GM19240 (cell line): ENCODE data around the gene TBC1D22B.
"Not testable (repeated sequence)": the region's sequence is repeated elsewhere in the genome, so short reads cannot be mapped to it uniquely, and the experiment has no call there.

ENCODE experiments used
- DNase-seq: peaks from one replicate; pipeline ENCODE4 v3.0.0; 2011; ENCODE audit warnings: low spot score; ENCODE audit not compliant: insufficient read length

Gene TBC1D22B

DNA sequence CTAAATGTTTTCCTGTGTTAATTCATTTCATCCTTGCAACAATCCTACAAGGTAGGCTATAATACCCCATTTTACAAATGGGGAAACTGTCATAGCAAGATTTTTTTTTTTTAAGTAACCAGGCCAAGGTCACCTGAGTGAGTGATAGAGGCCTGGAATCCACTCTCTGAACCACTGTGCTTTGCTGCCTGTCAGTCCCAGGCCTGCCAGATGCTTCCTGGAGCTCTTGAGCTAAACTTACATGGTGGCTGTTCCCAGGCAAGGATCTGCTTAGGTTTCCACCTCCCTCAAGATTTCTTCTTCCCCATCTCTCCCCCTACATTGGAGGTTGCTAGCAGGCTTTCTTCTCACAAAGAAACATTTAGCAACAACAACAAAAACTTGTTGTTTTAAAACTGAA lies 63.5 kb downstream of the TBC1D22B start:
- DNase-seq, result no peak

DNA sequence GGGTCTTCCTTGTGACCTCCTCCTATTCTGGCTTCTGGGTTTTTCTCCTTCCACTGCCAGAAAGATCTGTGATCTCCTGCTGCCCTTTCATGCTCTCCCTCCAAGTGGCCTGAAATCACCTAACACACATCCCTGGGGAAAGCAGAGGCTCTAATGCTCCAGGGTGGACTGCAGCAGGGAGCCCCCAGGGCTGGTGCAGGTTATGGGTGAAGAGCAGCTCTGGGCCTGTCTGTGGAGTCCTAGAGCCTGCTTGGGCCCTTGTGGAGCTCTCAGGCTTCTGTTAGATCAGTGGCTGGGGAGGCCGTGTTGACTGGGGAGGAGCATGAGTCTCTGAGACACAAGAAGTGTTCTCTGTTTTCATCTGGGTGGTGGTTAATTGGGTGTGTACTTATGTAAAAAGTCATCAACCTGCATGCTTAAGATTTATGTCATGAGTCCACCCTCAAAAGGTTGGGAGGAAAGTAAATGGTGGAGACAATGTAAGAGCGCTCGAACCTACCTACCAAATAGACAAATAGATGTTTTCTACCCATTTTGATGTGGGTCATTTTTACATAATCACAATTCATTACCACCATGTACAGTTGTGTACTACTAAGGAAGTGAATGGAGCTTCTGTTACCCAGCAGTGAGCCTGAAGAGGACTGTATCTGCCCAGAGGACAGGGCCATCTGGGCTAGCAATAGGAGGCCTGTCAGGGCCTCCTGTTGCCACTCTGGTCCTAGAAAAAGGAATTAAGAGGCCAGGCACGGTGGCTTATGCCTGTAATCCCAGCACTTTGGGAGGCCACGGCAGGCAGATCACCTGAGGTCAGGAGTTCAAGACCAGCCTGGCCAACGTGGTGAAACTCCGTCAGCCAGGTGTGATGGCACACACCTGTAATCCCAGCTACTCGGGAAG lies 64.2 kb downstream of the TBC1D22B start:
- no peak for DNase-seq

DNA sequence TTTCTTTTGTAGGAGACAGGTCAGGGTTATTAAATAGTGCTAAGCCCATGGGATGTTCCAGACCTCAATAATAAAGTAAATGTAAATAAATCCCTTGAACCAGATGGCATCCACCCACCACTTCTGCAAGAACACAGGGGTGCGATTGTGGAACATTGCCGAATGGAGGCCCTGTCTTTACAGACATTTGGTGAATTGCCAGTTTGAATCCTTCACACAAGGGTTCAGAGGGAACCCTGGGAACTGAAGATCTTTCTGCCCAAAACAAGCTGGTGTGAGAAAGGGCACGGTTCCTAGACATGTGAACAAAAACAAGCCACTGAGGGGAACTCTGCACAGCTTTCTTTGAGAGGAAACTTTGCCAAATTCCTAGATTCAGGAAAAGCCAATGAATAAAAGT lies 66.0 kb downstream of the TBC1D22B start:
- DNase-seq, result no peak

DNA sequence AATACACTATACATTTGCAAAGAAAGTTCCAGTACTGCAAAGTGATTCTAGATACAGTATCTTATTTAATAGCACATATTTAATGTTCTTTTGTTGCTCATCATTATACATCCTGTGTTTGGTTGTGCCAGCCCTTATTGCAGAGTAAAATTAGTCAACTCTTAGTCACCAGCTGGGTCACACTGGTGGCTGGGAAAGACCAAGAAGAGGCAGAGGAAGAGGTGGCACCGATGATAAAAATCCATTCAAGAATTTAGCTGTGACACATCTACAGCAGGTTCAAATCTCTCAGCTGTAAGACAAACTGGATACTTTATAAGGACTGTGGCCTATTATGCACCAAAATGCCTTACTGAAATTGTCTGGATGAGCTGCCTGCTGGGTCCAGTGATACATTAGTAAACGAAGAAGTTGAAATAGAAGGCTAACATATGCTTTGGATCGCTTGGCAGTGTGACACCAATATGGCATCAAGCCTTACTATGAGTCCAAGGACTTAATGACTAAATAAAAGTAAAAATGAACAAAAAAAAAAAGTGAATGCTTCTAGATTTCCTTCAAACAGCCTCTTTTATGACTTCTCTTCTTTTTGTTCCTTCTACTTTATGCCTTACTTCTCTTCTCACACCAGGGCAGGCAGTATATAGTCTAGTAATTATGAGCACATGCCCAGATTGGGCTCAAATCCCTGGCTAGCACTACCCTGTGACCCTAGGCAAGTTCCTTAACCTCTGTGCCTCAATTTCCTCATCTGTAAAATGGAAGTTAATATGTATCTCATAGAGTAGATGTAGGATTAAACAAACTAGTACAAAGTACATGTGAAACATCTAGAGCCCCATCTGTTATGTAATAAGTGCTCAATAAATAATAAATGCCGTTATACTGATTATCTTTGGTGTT lies 66.8 kb downstream of the TBC1D22B start:
- DNase-seq, result no peak

DNA sequence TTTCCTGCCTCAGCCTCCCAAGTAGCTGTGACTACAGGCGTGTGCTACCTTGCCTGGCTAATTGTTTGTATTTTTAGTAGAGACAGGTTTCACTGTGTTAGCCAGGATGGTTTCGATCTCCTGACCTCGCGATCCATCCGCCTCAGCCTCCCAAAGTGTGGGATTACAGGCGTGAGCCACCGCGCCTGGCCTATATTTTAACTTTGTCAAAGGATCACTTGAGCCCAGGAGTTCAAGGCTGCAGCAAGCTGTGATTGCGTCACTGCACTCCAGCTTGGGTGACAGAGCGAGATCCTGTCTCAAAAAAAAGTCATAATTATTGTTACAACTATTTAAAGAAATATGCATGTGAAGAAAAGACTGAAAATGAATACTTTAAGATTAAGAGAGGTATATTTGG lies 72.8 kb downstream of the TBC1D22B start:
- DNase-seq, result not testable (repeated sequence)

DNA sequence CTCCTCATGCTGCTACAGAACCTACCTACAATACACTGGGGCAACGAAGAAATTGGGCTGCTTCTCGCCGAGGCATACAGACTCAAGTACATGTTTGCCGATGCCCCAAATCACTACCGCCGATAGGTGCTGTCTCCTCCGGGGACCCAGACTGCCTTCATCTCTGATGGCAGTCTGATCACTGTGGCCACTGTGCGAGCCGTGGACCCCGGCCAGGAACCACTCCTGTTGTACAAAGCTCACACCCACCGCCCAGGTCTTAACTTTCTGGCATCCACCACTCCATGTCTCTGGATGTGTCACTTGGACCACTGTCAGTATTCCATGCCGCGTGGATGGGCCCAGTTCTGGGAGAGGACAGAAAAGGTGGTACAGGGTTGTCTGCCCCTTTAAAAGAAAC lies 73.5 kb downstream of the TBC1D22B start:
- DNase-seq, result no peak

DNA sequence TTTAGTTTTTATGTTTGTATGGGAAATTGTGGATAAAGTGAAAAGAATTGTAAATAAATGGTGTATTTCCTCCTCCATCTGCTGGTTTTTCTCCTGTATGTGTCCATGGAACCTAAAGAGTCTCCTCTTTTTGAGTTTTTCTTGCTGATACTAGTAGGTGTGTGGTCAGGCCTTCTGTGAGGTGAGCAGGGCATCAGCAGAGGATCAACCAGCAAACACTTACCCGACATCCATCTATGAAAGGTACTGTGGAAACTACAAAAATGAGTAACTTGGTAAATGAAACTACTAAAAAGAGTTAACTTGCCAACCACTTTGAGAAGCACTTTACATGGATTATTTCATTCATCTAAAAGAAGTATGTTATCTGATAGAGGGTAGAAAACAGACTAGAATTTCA lies 75.3 kb downstream of the TBC1D22B start:
- no peak for DNase-seq

DNA sequence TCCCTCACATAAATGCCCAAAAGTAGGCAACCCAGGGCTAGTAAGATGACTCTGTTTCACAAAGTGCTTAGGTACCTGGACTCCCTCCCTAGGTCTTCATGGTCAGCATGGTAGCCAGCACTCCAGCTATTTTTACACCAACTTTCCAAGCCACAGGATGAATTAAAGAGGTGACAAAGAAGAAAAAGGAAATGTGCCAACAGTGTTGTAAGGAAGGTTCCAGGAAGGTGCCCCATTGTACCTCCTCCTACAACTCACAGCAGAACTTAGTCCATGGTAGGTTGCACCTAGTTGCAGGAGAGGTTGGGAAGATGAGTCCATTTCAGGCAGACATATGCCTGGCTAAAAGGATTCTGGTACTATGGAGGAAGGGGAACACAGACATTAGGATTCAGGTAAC lies 76.5 kb downstream of the TBC1D22B start:
- no peak for DNase-seq

DNA sequence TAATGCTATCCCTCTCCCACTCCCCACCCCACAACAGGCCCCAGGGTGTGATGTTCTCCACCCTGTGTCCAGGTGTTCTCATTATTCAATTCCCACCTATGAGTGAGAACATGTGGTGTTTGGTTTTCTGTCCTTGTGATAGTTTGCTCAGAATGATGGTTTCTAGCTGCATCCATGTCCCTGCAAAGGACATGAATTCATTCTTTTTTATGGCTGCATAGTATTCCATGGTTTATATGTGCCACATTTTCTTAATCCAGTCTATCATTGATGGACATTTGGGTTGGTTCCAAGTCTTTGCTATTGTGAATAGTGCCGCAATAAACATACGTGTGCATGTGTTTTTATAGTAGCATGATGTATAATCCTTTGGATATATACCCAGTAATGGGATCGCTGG lies 80.7 kb downstream of the TBC1D22B start:
- not testable (repeated sequence) for DNase-seq

DNA sequence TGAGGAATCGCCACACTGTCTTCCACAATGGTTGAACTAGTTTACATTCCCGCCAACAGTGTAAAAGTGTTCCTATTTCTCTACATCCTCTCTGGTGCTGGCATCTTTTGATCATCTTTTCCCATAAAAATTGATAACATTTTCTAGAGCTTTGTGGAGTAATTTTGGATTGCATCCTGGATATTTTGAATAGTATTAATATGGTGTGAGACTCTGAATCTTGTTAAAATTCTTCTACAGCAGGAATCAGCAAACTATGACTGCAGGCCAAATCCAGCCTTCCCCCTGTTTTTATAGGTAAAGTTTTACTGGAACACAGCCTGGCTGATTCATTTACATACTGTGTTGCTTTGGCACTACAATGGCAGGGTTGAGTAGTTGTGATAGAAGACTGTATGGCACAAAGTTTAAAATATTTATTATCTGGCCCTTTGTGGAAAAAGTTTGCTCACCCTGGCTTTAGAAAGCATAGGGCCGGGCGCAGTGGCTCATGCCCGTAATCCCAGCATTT lies 81.2 kb downstream of the TBC1D22B start:
- no peak for DNase-seq

DNA sequence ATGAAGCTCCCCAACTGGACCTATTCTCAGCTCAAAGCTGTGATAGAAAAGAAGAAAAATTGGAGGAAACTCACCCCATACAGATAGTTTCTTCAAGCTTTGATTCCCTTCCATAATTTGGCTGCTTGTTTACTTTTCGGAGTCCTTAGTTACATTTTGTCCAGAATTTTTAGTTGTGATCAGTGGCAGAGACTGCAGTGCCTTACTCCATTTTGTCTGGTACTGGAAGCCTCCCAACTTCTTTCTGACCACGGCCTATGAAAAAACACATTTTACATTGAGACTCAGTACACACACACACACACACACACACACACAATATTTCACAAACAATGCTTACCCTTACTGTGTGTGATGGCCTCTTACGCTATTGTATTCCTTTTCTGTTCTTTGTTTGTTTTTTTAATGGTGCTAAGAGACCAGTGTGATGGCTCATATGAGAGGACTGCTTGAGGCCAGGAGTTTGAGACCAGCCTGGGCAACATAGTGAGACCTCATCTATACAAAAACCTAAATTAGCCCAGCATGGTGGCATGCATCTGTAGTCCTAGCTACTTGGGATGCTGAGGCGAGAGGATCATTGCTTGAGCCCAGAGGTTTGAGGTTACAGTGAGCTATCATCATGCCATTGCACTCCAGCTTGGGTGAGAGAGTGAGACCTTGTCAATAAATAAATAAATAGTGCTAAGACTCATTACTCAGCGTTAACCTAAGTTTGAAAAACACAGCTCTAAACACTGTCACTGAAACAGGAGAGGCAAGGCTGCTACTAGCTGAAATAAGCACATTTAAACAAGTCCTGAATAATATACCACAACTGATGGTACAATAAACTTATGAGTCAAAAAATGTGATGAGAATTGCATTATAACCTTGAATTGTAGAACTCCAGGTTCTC lies 82.4 kb downstream of the TBC1D22B start:
- DNase-seq, result no peak

DNA sequence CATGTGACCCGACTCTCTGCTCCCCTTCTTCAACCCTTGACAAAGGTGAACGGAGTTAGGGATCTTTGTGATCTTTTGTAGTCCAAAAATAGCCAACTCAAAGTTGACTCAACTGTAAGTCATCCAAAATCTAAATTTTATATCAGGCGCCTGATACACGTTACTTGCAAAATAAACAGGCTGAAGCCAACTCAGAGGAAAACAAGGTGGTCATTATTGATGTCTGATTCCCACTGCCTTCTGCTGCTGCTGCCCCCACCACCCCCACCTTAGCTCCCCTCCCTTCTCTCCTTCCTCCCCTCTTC lies 83.0 kb downstream of the TBC1D22B start:
- DNase-seq, result no peak

DNA sequence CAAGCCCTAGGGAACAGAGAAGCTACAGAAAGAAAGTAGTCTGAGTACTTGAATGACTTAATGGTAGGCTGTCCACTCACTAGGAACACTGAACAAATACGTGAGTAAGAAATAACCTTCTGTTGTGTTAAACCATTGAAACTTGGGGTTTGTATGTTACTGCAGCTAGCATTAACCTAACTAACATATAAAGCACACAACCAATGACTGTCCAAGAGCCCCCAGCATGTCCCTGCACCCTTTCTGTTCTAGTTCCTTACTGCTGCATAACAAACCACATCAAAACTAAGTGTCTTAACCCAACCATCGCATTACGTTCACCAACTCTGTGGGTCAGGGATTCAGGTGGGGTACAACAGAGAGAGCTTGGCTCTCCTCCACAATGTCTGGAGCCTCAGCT lies 85.7 kb downstream of the TBC1D22B start:
- no peak for DNase-seq

DNA sequence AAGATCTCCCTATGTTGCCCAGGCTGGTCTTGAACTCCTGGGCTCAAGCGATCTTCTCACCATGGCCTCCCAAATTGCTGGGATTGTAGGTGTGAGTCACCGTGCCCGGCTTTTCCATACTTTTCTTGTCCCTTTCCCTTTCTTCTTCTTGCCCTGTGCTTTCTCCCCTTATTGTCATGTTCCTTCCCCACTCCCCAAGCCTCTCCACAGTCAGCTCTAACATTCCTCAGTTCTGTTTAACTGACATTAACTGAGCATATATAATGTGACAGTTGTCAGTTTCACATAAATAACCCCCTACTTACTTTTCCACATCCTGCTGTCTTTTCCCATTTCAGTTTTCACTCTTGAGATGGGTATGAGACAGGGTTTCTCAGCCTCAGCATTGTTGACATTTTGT lies 86.7 kb downstream of the TBC1D22B start:
- no peak for DNase-seq

DNA sequence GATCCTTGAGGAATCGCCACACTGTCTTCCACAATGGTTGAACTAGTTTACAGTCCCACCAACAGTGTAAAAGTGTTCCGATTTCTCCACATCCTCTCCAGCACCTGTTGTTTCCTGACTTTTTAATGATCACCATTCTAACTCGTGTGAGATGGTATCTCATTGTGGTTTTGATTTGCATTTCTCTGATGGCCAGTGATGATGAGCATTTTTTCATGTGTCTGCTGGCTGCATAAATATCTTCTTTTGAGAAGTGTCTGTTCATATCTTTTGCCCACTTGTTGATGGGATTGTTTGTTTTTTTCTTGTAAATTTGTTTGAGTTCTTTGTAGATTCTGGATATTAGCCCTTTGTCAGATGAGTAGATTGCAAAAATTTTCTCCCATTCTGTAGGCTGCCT lies 88.2 kb downstream of the TBC1D22B start:
- DNase-seq, result not testable (repeated sequence)

DNA sequence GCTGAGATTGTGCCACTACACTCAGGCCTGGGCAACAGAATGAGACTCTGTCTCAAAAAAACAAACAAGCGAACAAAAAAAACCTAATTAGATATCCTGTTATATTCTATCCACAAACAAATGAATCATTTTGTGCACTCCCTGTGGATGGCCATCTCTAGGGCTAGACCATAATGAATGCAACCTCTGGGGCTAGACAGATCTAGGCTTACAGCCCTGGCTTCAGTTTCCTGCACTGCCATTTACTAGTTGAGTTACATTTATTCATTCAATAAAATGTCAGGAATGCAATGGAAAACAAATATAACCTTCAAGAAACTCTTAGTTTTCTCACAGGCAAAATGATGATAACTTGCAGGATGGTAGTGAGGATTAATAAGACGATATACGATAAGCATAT lies 89.6 kb downstream of the TBC1D22B start:
- DNase-seq, result no peak

DNA sequence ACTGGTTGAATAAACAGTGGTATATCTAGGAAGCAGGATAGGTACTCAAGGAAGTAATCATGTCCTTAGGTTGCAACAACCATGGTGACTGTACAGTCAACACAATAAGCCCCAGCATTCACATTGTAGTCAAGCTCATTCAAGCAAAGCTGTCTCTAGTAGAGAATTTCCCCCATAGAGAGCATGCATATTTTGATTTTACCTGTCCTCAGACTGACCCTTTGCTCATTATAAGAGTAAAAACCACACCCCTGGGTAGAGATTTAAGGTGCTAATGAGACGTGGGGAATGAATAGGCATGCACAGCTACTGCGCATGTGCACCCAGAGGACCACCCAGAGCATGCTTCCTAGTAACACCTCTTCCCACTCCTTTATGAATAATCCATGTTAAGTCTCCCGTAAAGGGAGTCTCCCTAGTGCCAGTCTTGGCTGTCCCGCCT lies 90.1 kb downstream of the TBC1D22B start:
- no peak for DNase-seq

DNA sequence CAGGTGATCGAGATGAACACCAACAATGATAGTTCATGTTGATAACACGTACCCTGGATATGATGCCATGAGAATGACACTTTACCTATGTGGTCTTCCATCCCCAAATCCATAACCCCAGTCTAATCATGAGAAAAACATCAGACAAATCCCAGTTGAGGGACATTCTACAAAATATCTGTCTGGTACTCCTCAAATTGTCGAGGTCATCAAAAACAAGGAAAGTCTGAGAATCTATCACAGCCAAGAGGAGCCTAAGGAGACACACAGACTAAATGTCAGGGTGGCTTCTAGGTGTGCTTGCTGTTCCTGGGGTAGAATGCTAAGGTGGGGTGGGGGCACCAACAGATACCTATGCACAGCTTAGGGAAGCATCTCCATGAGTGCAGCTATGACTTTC lies 93.5 kb downstream of the TBC1D22B start:
- DNase-seq, result no peak

DNA sequence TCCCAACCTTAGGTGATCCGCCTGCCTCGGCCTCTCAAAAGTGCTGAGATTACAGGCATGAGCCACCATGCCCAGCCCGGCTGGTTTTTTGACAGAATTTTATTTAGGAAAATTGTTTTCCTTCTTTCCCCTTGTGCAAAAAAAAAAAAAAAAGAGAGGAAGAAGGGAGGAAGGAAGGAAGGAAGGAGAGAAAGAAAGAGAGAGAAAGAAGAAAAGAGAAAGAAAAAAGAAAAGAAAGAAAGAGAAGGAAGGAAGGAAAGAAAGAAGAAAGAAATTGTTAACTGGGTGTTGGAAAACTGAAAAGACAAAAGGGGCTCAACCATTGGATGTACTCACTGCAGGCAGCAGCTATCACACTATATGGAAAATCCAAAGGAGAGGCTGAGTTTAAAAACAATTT lies 94.8 kb downstream of the TBC1D22B start:
- DNase-seq, result no peak

DNA sequence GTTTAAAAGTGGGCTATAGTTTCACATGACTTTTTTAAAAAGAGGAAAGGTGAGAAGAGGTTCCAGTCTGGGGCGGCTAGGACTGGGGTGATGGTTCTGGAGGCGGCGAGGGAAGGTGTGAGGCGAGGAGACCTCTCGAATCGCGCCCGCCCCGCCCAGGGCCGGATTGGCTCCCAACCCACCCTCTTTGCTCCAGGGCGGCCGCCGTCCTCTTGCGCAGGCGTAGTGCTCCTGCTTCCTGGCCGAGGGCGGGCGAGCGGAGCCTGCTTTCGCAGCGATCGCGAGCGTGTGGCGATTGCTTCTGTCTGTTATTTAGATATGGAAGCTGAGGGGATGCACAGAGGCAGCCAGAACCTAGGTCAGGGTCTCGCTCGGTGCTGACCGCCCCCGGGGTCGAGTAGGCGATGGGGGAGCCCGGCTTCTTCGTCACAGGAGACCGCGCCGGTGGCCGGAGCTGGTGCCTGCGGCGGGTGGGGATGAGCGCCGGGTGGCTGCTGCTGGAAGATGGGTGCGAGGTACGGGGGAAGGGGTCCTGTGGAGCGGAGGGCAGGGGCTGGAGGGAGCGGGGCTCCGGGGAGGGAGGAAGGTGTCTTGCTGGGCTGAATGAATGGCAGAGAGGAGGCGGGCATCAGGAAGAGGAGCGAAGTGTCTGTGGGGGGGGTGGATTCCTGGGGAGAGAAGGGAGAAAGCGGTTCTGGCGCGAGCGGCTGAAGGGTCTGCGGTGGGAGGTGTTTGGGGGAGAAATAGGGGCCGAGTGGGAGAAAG lies 96.4 kb downstream of the TBC1D22B start, which contains the start of gene RNF8:
RNF8 (plus strand) TSS at position 223 of the 765 bp plus-strand sequence; CDS start at position 405, 182 bp downstream.
- DNase-seq, result peak; percentile 96
